Heart right ventricle (tissue), 16 donors: ENCODE data around the gene MSMB. TPM values are rescaled to one million over a fixed set of nuclear protein-coding genes. Genes with fewer than 3 reads are reported as not detected.
"Not testable (repeated sequence)": the region's sequence is repeated elsewhere in the genome, so short reads cannot be mapped to it uniquely, and the experiment has no call there.

Experiments used
- ATAC-seq, 8 donors: fragments of 200-7000 bp; cut with Tn5 transposase; one replicate each; pipeline ENCODE4 v1.9.1; 2020; ENCODE audit warnings: mild to moderate bottlenecking in 8 of 8, moderate library complexity in 8 of 8, moderate number of reproducible peaks in 1 of 8
- DNase-seq, 2 donors: peaks; one replicate each; pipeline ENCODE4 v3.0.0-alpha.2; 2020
- H3K27ac ChIP-seq, 10 donors: fragments of 200-600 bp; sonication (generic) in 2 of 10; one replicate each; pipeline versions ENCODE4 v1.5.0 to v1.8.0; 2020 to 2022; ENCODE audit warnings: mild to moderate bottlenecking in 3 of 10
- H3K27me3 ChIP-seq, 7 donors: fragments of 200-600 bp; one replicate each; pipeline ENCODE4 v1.8.0; 2021 to 2022; ENCODE audit warnings: mild to moderate bottlenecking in 2 of 7
- H3K36me3 ChIP-seq, 9 donors: fragments of 200-600 bp; sonication (generic) in 1 of 9; one replicate each; pipeline versions ENCODE4 v1.5.0 to v1.8.0; 2020 to 2022; ENCODE audit warnings: mild to moderate bottlenecking in 2 of 9
- H3K4me1 ChIP-seq, 9 donors: fragments of 200-600 bp; sonication (generic) in 1 of 9; one replicate each; pipeline versions ENCODE4 v1.5.0 to v1.8.0; 2020 to 2022; ENCODE audit warnings: mild to moderate bottlenecking in 4 of 9
- H3K4me3 ChIP-seq, 10 donors: fragments of 200-600 bp; sonication (generic) in 2 of 10; one replicate each; pipeline versions ENCODE4 v1.5.0 to v1.8.0; 2020 to 2022; ENCODE audit warnings: mild to moderate bottlenecking in 7 of 10, moderate library complexity in 2 of 10
- H3K9me3 ChIP-seq, 11 donors: fragments of 200-600 bp in 10 of 11; sonication (generic) in 2 of 11; one replicate each; pipeline versions ENCODE4 v1.5.0 to v1.8.0; 2013 to 2022; ENCODE audit warnings: mild to moderate bottlenecking in 2 of 11, control low read depth in 1 of 11, moderate library complexity in 1 of 11
- WGBS, 2 donors: extraction: QIAGEN DNeasy Blood & Tissue Kit; methylation state at CpG; one replicate each; pipeline ENCODE4 v1.1.7; 2013; ENCODE audit warnings: inconsistent platforms in 1 of 2; 5-methylcytosine and 5-hydroxymethylcytosine counted together
- intact Hi-C, 10 donors: fragments of 100-400 bp; cut with DNase I; formaldehyde crosslinking; loops; one replicate each; pipeline versions ENCODE4 v1.11.1 to v1.14.2; 2022
- polyA plus RNA-seq, 2 donors: library from polyadenylated mRNA; stranded (reverse); fragments of 200-250 nt; gene quantifications; one replicate each; pipeline ENCODE4 v1.2.3, GENCODE V29; 2013
- total RNA-seq, 10 donors: library from RNA; stranded (reverse); fragmentation: NEBNext Ultra II Directional in 3 of 10; extraction: Animal tissue kit (Norgen Biotek cat#: 25700) in 3 of 10; gene quantifications; one replicate each; pipeline versions ENCODE4 v1.2.1 to v1.2.4, GENCODE V29; 2021 to 2023
- TF ChIP-seq, protein P1 (sequence below), 9 donors: fragments of 200-600 bp; sonication (generic) in 2 of 9; IDR thresholded peaks; one replicate each; pipeline versions ENCODE4 v1.5.0 to v1.8.0; 2021 to 2022; ENCODE audit warnings: antibody characterized with exemption in 9 of 9, mild to moderate bottlenecking in 5 of 9, moderate library complexity in 1 of 9
- donor health status: Arrhythmogenic right ventricular cardiomyopathy.
- donor health status: ischemic (EF 13 %, LVEDD 7.1; RV severe dilation, severe dysfunction).
- donor health status: healthy with polysubstance abuse.
- donor health status: DM: no; HTN: yes; CAD: no.
- donor health status: DM: no; HTN: no; CAD: no.
- donor health status: ischemic (EF 25% LVEDD 6.9; RV normal size, moderate dysfunction).
- donor health status: ischemic (EF 25% LVEDD 5.7; RV mildly dilated, moderate dysfunction).
- donor health status: healthy.
- donor health status: DM: yes; HTN: yes; CAD: no.
- donor health status: Ischemic cardiomyopathy.
- donor health status: ischemic (EF 35%, LVEDD 5.7; RV mildly dilated, moderate dysfunction).
- donor health status: nonischemic (EF 11% LVEDD 7.7; RV severe dilation, severe dysfunction).
- donor health status: DM: yes; HTN: yes; CAD: no.
- donor health status: PGD.
- donor health status: ischemic (EF 29% LVEDD 5.4; RV normal size, mild dysfunction).
- donor health status: nonischemic (EF 23%, LVEDD 6.1; RV moderate dilation, normal function).

Gene MSMB
- total and polyA plus RNA-seq, 12 donors, result not detected

DNA sequence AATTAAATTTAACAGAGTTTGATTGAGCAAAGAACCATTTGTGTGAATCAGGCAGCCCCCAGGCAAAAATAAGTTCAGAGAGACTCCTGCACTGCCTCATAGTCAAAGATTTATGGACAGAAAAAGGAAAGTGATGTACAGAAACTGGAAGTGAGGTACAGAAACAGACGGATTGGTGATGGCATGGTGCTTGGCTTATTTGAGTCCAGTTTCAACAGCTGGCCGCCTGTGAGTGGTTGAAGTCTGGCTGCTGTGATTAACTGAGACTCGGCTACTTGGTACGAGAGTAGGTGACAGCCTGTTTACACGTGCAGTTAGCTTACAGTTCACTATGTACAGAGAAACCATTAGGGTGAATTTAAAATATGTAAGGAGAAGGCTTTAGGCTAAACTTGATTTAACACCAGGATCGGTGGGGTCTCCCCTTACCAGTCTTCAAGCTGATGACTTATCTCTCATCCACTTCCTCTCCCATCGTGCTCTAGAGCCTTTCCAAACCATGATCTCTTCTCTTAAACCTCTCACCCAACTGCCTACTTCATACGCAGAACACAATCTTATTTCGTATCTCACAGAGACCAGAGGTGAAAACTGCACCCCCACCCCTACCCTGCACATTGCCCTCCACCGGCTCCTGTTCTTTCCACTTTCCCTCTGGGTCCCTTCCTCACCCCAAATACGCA lies 5.0 kb upstream of the MSMB start:
- 49 to 52% methylated on average over 11 of the region's 11 CpGs for WGBS, 2 donors
- no peak for ATAC-seq
- peaks cover 0 to 28% (median 9%) of the 10 kb centered on the region in 7 donors for H3K27me3 ChIP-seq

DNA sequence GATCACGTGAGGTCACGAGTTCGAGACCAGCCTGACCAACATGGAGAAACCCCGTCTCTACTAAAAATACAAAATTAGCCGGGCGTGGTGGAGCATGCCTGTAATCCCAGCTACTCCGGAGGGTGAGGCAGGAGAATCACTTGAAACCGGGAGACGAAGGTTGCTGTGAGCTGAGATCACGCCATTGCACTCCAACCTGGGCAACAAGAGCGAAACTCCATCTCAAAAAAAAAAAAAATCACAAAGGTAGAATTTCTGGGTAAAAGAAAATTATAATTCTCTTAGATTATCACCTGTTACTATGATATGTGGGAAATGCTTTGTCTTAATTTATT lies 3.4 kb upstream of the MSMB start:
- DNase-seq, intact Hi-C loops, H3K36me3 ChIP-seq, H3K27ac ChIP-seq, ATAC-seq, H3K4me1 ChIP-seq, H3K4me3 ChIP-seq, H3K9me3 ChIP-seq: not testable (repeated sequence)
- H3K27me3 ChIP-seq, result peaks cover 0 to 28% (median 12%) of the 10 kb centered on the region in 7 donors
- WGBS, 2 donors, result 94 to 95% methylated on average over 11 of the region's 11 CpGs

More for the DNA sequence above, 5.0 kb upstream of the MSMB start:
- H3K4me3 ChIP-seq, result no peak overlapping the region
- DNase-seq, result no peak
- H3K9me3 ChIP-seq, result no peaks in the 10 kb centered on the region
- intact Hi-C loops, result no loop called here
- H3K4me1 ChIP-seq, result no peaks in the 10 kb centered on the region
- TF ChIP-seq, protein P1, sequence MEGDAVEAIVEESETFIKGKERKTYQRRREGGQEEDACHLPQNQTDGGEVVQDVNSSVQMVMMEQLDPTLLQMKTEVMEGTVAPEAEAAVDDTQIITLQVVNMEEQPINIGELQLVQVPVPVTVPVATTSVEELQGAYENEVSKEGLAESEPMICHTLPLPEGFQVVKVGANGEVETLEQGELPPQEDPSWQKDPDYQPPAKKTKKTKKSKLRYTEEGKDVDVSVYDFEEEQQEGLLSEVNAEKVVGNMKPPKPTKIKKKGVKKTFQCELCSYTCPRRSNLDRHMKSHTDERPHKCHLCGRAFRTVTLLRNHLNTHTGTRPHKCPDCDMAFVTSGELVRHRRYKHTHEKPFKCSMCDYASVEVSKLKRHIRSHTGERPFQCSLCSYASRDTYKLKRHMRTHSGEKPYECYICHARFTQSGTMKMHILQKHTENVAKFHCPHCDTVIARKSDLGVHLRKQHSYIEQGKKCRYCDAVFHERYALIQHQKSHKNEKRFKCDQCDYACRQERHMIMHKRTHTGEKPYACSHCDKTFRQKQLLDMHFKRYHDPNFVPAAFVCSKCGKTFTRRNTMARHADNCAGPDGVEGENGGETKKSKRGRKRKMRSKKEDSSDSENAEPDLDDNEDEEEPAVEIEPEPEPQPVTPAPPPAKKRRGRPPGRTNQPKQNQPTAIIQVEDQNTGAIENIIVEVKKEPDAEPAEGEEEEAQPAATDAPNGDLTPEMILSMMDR (IDR thresholded peaks at IDR 0.05), result no peak
- no peak overlapping the region for H3K27ac ChIP-seq
- H3K36me3 ChIP-seq, result no peaks in the 10 kb centered on the region

DNA sequence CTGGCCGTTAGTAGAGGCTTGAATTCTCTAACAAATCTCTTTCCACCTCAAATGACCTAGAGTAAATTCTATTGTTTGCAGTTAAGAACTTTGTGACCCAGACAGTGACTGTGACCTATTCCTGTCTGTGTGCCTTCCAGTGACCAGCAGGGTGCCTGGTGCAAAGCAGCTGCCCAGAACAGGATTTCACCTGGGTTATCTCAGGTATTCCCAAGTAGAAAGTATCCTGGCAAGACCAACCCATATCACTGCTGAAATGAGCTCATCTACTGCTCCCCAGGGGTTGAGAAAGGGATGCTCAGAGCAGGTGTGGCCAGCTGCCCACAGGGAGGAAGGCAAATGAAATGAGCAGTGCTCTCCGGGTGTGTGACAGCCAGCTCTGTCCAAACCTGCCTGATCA lies 2.1 kb upstream of the MSMB start:
- Histone ChIP-seq H3K9me3 (no peaks in the 10 kb centered on the region), H3K27ac (no peak overlapping the region), H3K4me3 (no peak overlapping the region), H3K27me3 (peaks cover 0 to 28% (median 12%) of the 10 kb centered on the region in 7 donors), H3K36me3 (no peaks in the 10 kb centered on the region), H3K4me1 (no peaks in the 10 kb centered on the region)
- TF ChIP-seq, protein P1 (IDR thresholded peaks at IDR 0.05), result no peak
- DNase-seq (no peak), ATAC-seq (no peak)
- 41 to 46% methylated on average over 2 of the region's 2 CpGs for WGBS, 2 donors
- intact Hi-C loops, result no loop called here

DNA sequence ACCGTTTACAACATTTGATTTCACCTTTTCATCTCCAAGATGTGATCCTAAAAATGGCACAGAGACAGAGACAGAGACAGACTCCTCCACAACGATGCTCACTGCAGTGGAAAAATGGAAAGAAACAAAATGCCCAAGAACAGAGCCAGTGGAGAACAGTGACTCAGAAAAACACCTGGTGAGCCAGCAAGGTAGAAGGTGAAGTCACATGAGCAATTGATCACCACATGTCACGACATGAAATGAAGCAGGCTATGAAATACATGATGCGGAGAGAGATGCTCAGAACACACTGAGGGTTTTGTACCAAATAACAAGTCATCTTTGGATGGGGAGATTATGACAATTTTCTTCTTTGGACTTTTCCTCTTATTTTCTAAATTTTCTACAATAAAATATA lies 3.5 kb downstream of the MSMB start:
- no peak for ATAC-seq
- WGBS, 2 donors, result 61 to 63% methylated on average over 4 of the region's 4 CpGs
- H3K27ac ChIP-seq, result no peak overlapping the region
- H3K9me3 ChIP-seq, result no peaks in the 10 kb centered on the region
- no peak for DNase-seq
- TF ChIP-seq, protein P1 (IDR thresholded peaks at IDR 0.05), result no peak
- no peak overlapping the region for H3K4me3 ChIP-seq
- intact Hi-C loops, result no loop called here
- H3K36me3 ChIP-seq, result no peaks in the 10 kb centered on the region
- no peaks in the 10 kb centered on the region for H3K4me1 ChIP-seq
- H3K27me3 ChIP-seq, result peaks cover 0 to 22% (median 0%) of the 10 kb centered on the region in 7 donors

DNA sequence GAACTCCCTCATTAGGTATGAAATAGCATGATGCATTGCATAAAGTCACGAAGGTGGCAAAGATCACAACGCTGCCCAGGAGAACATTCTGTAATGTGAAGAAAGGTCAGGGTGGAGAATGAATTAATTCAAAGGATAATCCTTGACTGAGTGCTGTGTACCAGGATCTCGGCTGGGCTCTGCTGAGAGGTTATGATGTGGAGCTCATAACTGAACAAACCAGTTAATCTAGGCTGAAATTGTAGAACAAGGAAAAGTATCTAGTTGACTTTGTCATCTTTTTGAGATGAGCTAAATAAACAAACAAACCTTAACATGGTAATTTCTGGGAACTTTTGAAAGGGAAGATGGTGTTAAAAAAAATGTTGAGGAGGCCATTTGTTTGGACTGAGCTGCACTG lies 6.1 kb downstream of the MSMB start:
- H3K4me1 ChIP-seq, result no peaks in the 10 kb centered on the region
- TF ChIP-seq, protein P1 (IDR thresholded peaks at IDR 0.05), result no peak
- no peak overlapping the region for H3K27ac ChIP-seq
- DNase-seq (no peak), ATAC-seq (no peak)
- peaks cover 0 to 19% (median 0%) of the 10 kb centered on the region in 7 donors for H3K27me3 ChIP-seq
- WGBS, 2 donors, result 88 to 90% methylated on average over 3 of the region's 3 CpGs
- no peak overlapping the region for H3K4me3 ChIP-seq
- intact Hi-C loops, result no loop called here
- no peaks in the 10 kb centered on the region for H3K9me3 ChIP-seq
- no peaks in the 10 kb centered on the region for H3K36me3 ChIP-seq
